NCI-H2081 (cell line): ENCODE results near the gene SEMA3F.
A peak's percentile ranks its signal among the peaks of the same experiment; 100 is the strongest.

Experiments
- DNase-seq, 2 experiments: peaks; one replicate each; lab custom pipeline; 2025; lab: John Stamatoyannopoulos, UW

Gene SEMA3F

DNA sequence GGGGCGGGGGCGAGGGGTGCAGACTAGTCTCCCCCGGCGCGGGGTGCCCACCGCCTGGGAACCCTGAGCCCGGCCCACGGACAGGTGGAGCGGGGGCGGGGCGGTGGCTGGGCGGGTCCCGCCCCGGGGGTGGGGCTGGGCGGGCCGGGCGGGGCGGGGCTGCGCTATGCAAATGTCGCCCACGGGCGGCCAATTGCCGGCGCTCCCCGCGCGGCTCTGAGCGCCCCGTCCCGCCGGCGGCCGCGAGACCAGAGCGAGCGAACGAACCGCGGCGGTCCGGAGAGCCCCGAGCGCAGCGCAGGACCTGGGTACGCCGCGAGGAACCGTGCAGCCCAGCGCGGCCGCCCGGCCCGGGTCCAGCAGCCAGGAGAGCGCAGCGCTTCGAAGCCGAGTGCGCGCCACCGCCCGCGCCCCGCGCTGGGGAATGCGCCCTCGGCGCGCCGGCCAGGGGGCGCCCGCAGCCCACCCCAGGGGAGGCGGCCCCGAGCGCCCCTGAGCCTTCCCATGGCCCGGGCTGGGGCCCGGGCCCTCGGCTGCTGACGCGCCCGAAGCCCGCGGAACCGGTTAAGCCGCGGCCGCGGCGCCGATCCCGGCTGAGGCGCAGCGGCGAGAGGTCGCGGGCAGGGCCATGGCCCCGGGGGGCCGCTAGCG is at the start of gene SEMA3F:
Gene SEMA3F, plus strand, starts transcription at position 485 of the 651 bp plus-strand sequence. CDS start 4,299 bp downstream, outside the sequence.
- peak; percentile 20 to 59 for DNase-seq

- no peak for DNase-seq
These were observed 43.4 kb upstream of the SEMA3F start for GRCh38 chr3:50111757-50112156.

DNA sequence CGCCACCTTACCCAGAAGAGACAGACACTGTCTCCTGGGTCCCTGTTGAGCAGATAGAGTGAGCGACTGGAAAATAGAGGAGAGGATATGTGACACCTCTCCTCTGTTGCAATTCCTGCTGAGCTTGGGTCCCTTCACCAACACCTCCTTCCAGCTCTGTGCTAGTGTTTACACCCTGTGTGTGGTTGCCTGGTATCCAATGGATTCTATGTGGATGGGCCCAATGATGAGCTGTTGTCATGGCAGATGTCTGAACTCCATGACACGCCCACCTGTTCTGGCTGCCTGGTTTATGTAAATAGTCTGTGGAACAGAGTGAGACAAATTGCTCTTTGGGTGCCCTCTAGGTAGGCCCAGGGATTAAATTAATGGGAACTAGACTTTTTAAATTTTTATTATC is 42.7 kb upstream of the SEMA3F start:
- peak in 1 of 2 experiments; percentile 12 for DNase-seq

DNA sequence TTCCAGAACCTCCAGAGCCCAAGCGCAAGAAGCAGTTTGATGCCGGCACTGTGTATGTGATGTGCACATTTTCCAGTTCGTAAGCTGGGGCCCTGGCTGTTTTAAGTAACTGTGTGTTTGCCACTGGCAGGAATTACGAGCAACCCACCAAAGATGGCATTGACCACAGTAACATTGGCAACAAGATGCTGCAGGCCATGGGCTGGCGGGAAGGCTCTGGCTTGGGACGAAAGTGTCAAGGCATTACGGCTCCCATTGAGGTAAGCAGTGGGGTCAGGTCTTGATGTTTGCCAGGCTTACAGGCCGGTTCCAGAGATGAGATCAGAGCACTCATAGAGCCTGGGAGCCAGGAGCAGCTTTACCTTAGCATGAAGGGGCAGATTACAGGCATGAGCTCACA is 38.0 kb upstream of the SEMA3F start:
- DNase-seq, result no peak

- no peak for DNase-seq
These were observed 36.9 kb upstream of the SEMA3F start for GRCh38 chr3:50118237-50118636.

- DNase-seq, result no peak
These were observed 35.3 kb upstream of the SEMA3F start for GRCh38 chr3:50119786-50120185.

- no peak for DNase-seq
These were observed 34.6 kb upstream of the SEMA3F start for GRCh38 chr3:50120364-50121071.

GRCh38 chr3:50121072-50122032 is 33.8 kb upstream of the SEMA3F start:
- DNase-seq, result peak; percentile 55 to 64

DNA sequence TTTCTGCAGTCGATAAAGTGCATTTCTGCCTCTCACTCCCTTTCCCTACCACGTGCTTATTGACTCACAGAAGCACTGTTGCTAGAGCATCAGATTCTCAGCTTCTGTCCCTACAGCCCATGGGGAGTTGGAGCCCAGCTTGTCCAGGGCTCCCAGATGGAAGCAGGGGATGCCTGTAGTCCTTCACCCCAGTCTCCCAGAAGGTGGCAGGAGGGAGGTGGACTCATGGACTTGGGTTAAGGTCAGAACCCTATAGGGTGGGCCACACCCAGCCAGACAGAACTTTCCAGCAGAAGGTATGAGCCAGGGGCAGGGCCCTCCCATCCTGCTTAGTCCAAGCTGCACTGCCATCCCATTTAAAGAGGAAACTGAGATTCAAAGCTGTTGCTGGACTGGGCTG is 33.1 kb upstream of the SEMA3F start:
- no peak for DNase-seq

GRCh38 chr3:50122661-50123391 is 32.3 kb upstream of the SEMA3F start:
- DNase-seq, result no peak

GRCh38 chr3:50123394-50124051 is 31.6 kb upstream of the SEMA3F start:
- no peak for DNase-seq

GRCh38 chr3:50124052-50124799 is 30.9 kb upstream of the SEMA3F start:
- DNase-seq, result no peak

DNA sequence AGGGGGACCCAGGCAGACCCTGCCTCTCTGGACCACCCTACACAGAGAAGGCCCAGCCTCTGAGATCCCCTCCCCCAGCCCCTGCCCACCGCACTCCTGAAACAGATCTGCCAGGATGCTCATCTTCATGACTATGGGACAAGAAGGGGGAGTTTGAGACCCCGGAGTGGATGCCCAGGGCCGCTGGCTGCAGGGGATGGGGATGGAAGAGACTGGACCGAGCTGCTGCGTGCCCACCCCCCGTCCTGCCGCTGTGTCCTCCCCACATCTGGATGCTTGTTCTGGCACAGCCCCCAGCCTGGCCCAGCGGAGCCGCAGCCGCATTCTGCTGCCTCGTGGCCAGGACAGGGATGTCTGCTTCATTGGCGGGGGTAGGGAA is 30.3 kb upstream of the SEMA3F start:
- DNase-seq, result no peak

DNA sequence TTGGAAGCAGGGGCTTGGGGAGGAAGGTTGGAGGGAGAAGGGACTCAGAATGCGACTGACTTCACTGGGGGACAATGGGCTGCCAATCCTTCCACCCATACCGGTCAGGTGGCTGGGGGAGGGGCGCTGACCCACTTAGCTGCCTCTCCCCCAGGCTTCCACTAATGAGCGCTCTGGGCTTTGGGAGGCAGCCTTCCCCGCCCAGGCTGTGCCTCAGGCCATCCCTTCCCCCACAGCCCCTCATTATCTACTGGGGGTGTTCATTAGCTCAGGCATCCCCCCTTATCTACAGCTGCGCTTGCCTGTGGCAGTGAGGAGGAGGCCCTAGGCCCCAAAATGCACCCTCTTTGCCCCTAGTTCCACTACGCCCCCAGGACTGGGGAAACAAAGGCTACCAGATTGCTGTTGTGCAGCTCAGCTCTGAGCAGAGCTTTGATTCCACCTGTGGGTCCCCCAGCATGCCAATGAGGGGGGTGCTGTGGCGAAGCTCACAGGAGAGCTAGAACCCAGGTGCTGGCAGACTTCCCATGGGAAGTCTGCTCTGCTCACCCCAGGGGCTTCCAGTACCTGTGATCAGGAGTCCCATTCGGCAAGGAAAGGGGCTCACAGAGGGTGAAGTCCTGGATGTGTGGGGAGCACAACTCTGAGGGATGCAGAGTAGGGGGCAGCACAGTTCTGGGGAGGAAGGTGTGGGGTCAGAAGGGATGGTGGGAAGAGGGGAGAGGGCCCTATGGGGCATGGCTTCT is 29.4 kb upstream of the SEMA3F start:
- no peak for DNase-seq

DNA sequence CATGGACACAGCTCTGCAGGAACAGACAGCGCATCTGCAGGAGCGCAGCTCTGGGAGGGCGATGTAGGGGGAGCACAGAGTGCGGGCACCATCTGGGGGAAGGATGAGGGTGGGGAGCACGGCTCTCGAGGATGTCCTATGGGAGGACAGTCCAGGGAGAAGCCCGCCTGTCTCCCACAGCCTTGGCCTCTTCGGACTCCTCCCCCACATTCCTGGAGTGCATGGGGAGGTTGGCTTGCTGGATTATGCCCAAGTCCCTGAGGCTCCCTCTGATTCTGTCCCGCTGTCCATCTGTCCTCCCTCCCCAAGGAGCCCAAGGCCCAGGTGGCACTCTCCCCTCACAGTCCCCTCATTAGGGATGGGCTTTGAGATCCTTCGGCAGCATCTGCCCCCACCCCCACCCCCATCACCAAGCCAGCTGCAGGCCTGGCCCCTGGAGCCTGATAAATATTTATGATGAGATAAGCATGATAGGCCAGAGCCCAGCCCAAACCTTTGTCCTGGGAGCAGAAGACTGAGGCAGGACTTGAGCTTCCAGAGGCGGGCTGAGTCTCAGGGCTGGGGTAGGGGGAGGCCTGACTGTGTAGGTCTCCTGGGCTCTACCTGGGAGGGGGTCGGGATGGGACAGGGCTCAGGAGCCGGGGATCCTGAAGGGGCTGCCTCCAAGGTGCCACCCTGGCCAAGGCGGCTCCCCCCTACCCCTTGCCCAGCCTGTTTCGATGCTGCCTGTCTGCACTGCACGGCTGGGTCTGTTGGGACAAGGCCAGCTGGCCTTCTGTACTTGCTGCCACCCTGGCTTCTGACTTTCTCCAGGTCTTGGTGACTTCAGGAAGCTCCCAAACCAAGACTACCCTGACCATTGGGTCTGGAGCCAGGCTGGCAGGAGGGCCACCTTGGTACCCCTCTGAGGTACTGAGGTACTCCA is 28.6 kb upstream of the SEMA3F start:
- no peak for DNase-seq

GRCh38 chr3:50127251-50127691 is 27.9 kb upstream of the SEMA3F start:
- no peak for DNase-seq

GRCh38 chr3:50128001-50128400 is 27.1 kb upstream of the SEMA3F start:
- no peak for DNase-seq

DNA sequence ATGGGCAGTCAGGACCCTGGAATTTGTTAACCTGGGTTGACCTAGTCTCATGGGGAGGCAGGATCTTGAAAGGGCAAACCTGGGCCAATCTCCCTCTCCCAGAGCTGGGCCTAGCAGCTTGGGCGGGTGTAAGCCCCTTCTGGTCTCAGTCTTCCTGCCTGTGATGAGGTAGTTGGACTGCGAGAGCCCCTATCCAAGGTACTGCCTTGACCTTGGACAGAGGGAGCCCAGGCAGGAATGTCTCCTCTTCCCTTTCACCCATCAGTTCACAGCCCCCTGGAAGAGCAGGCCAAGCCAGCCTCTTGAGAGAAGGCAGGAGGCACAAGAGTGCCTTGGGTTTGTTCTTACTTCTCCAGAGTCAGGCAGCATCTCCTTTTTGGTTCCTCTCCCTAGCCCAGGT is 24.7 kb upstream of the SEMA3F start:
- DNase-seq, result no peak
